A673 (cell line): ENCODE measurements around the gene UQCC2. TPM values are rescaled to one million over a fixed set of nuclear protein-coding genes. Genes with fewer than 3 reads are reported as not detected.

Experiments used
- BruUV-seq: library from RNA; stranded (reverse); fragments of 400-500 nt; replicated peaks from 2 replicates; lab custom pipeline; 2021; lab: Mats Ljungman, UMichigan
- CTCF ChIA-PET: fragments of 300-600 bp; sonication (Branson Sonifier 250); formaldehyde crosslinking; loops from one replicate; lab custom pipeline; 2022; ENCODE audit warnings: antibody characterized with exemption; lab: Charles Lee
- POLR2A ChIA-PET: fragments of 300-600 bp; sonication (Branson Sonifier 250); formaldehyde crosslinking; loops from one replicate; lab custom pipeline; 2022; ENCODE audit warnings: antibody characterized with exemption; ENCODE audit not compliant: low non-redundant PET; lab: Charles Lee
- DNase-seq: peaks from one replicate; pipeline ENCODE4 v3.0.0-alpha.2; 2015; ENCODE audit warnings: low spot score
- H3K27ac ChIP-seq: fragments of 200-600 bp; sonication (generic); 2 replicates; pipeline ENCODE4 v1.5.1; 2016; ENCODE audit warnings: mixed run types, low read depth, mild to moderate bottlenecking, mixed read lengths, antibody characterized with exemption, low read length; ENCODE audit not compliant: poor library complexity, severe bottlenecking
- H3K27me3 ChIP-seq: fragments of 200-600 bp; sonication (generic); replicated peaks from 2 replicates; pipeline ENCODE4 v1.6.1; 2017; ENCODE audit warnings: mixed run types, low read depth, mild to moderate bottlenecking, mixed read lengths, antibody characterized with exemption, low read length; ENCODE audit not compliant: insufficient read depth, poor library complexity
- H3K36me3 ChIP-seq: fragments of 200-600 bp; sonication (generic); 2 replicates; pipeline ENCODE4 v1.6.1; 2016; ENCODE audit warnings: mixed run types, mild to moderate bottlenecking, mixed read lengths, antibody characterized with exemption, low read length; ENCODE audit not compliant: insufficient read depth, poor library complexity, severe bottlenecking
- H3K4me1 ChIP-seq: fragments of 200-600 bp; sonication (generic); 2 replicates; pipeline ENCODE4 v1.6.1; 2017; ENCODE audit warnings: mixed run types, mild to moderate bottlenecking, mixed read lengths, antibody characterized with exemption, low read length; ENCODE audit not compliant: insufficient read depth, poor library complexity, severe bottlenecking
- H3K4me3 ChIP-seq: fragments of 200-600 bp; sonication (generic); 2 replicates; pipeline ENCODE4 v1.5.1; 2016; ENCODE audit warnings: low read depth, mixed run types, mild to moderate bottlenecking, mixed read lengths, low read length; ENCODE audit not compliant: poor library complexity, severe bottlenecking
- H3K9me3 ChIP-seq: fragments of 200-600 bp; sonication (generic); 2 replicates; pipeline ENCODE4 v1.6.1; 2016; ENCODE audit warnings: mixed run types, low read depth, mild to moderate bottlenecking, mixed read lengths, antibody characterized with exemption, low read length; ENCODE audit not compliant: poor library complexity, severe bottlenecking
- CTCF ChIP-seq: fragments of 300-800, 200-600 bp; sonication (generic); conservative IDR thresholded peaks from 2 replicates; pipeline ENCODE4 v1.5.1; 2017; ENCODE audit warnings: low read depth, mild to moderate bottlenecking, antibody characterized with exemption, low read length, moderate library complexity, mixed read lengths
- EZH2 ChIP-seq: fragments of 200-600 bp; sonication (generic); IDR thresholded peaks from 2 replicates; pipeline ENCODE4 v1.6.1; 2017; ENCODE audit warnings: borderline replicate concordance, low read depth, mild to moderate bottlenecking, mixed read lengths, antibody characterized with exemption, low read length; ENCODE audit not compliant: poor library complexity, severe bottlenecking
- intact Hi-C: fragments of 100-400 bp; cut with micrococcal nuclease; formaldehyde crosslinking; loops from one replicate; pipeline ENCODE4 v1.10.0; 2022; ENCODE audit not compliant: unreplicated experiment
- total RNA-seq: library from RNA; stranded (reverse); gene quantifications from 2 replicates; pipeline ENCODE4 v1.2.3, GENCODE V29; 2021

UQCC2 gene
- total RNA-seq, 1 experiment from 2014 or later: 124 TPM

- no peak for TF ChIP-seq EZH2
- no peak overlapping the region for H3K4me3 ChIP-seq
- POLR2A ChIA-PET: no interaction called here
- no peak overlapping the region for H3K27ac ChIP-seq
- H3K9me3 ChIP-seq: no peaks in the 10 kb centered on the region
- CTCF ChIA-PET: interaction anchor here (0.6 kb wide), 1 partner anchor 40 kb away, joined by 5 read pairs; no protein-coding TSS in a partner anchor
- no TSS peak for BruUV-seq
- H3K4me1 ChIP-seq: no peaks in the 10 kb centered on the region
- H3K27me3 ChIP-seq: no peaks in the 10 kb centered on the region
- H3K36me3 ChIP-seq: peaks cover 21% of the 10 kb centered on the region
- no peak for DNase-seq
- intact Hi-C loops: no loop called here
Measured at GRCh38 chr6:33678233-33678931, 33.1 kb downstream of the UQCC2 start.

- TF ChIP-seq CTCF (no peak), EZH2 (no peak)
- intact Hi-C loops: no loop called here
- Histone ChIP-seq H3K27ac (no peak overlapping the region), H3K27me3 (no peaks in the 10 kb centered on the region), H3K4me1 (no peaks in the 10 kb centered on the region), H3K9me3 (no peaks in the 10 kb centered on the region), H3K4me3 (no peak overlapping the region), H3K36me3 (peaks cover 18% of the 10 kb centered on the region)
- ChIA-PET POLR2A (no interaction called here), CTCF (no interaction called here)
- no peak for DNase-seq
- BruUV-seq: no TSS peak
Measured at GRCh38 chr6:33677689-33678088, 33.8 kb downstream of the UQCC2 start.

GRCh38 chr6:33677143-33677660, 34.3 kb downstream of the UQCC2 start:
- no TSS peak for BruUV-seq

More at GRCh38 chr6:33677143-33677660, 34.3 kb downstream of the UQCC2 start:
- Histone ChIP-seq H3K4me3 (no peak overlapping the region), H3K36me3 (peaks cover 14% of the 10 kb centered on the region), H3K4me1 (no peaks in the 10 kb centered on the region), H3K9me3 (no peaks in the 10 kb centered on the region), H3K27me3 (no peaks in the 10 kb centered on the region), H3K27ac (no peak overlapping the region)
- intact Hi-C loops: no loop called here
- ChIA-PET CTCF (no interaction called here), POLR2A (no interaction called here)
- DNase-seq: no peak
- TF ChIP-seq CTCF: no peak
- no peak for TF ChIP-seq EZH2
